HG02870 (cell line): ENCODE results near the gene PTPRN2.
A peak's percentile ranks its signal among the peaks of the same experiment; 100 is the strongest.
"Not testable (repeated sequence)": the region's sequence is repeated elsewhere in the genome, so short reads cannot be mapped to it uniquely, and the experiment has no call there.

Experiments used
- ATAC-seq: cut with Tn5 transposase; IDR thresholded peaks from one replicate; pipeline ENCODE4 v1.9.1; 2021; ENCODE audit warnings: mild to moderate bottlenecking, moderate library complexity; ENCODE audit not compliant: unreplicated experiment

Gene PTPRN2

DNA sequence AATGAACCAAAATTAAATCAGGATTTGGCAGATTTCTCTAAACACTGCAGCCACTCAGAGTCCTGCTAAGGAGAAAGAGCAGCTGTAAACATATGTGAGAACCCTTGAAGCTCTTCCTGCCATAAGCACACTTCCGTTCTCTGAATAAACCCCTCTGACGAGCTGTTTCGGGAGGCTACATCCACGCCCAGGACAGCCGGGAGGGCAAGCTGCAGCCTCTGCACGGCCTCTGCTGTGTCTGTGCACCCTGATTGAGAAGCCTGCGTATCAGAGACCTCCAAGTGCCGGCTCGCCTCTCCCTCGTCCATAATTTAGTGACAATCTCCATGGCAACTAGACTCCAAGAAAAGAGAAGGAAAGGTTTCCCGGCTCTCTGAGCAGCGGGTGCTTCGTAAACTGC lies 114.4 kb downstream of the PTPRN2 start:
- peak; percentile 44 for ATAC-seq

DNA sequence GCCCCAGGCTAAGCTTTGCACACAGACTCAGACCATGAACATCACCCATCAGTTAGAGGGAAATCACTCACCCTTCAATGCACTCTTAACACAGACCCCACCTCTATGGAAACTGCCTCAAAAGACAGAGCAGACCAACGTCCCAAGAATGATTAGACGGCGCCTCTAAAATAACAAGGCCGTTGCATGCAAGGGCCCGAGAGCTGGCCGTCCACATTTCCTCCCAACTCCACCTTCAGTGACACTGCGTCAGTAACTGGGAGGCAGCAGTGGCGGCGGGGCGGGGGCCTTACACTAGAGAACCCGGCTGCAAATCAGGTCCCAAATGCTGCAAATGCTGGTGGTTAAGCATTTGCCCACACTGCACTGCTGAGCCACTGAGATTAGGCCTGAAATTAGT lies 115.0 kb downstream of the PTPRN2 start:
- no peak for ATAC-seq

DNA sequence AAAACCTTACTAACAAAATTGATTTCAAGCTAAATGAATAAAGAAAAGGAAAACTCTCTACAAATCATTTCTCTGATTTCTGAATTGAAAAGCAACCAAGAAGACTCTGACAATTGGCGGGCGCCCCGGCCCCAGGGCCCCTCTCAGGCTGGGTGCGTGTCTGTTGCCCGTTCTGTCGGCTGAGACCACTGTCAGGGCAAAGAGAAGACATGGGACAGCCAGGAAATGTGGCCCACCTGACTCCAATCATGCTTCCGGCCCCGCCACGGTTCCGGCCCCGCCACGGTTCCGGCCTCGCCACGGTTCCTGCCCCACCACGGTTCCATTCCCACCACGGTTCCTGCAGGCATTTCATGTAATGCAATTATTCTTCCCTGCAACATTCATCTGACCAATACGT lies 115.9 kb downstream of the PTPRN2 start:
- ATAC-seq: no peak

GRCh38 chr7:158470336-158470735 lies 117.3 kb downstream of the PTPRN2 start:
- no peak for ATAC-seq

- ATAC-seq: no peak
Observed at GRCh38 chr7:158469396-158470051, 118.1 kb downstream of the PTPRN2 start.

- ATAC-seq: no peak
Observed at GRCh38 chr7:158468700-158469296, 118.8 kb downstream of the PTPRN2 start.

GRCh38 chr7:158468181-158468580 lies 119.4 kb downstream of the PTPRN2 start:
- ATAC-seq: no peak

- ATAC-seq: no peak
Observed at GRCh38 chr7:158467562-158467961, 120.1 kb downstream of the PTPRN2 start.

- ATAC-seq: no peak
Observed at GRCh38 chr7:158463317-158463716, 124.3 kb downstream of the PTPRN2 start.

- no peak for ATAC-seq
Observed at GRCh38 chr7:158461824-158462223, 125.8 kb downstream of the PTPRN2 start.

DNA sequence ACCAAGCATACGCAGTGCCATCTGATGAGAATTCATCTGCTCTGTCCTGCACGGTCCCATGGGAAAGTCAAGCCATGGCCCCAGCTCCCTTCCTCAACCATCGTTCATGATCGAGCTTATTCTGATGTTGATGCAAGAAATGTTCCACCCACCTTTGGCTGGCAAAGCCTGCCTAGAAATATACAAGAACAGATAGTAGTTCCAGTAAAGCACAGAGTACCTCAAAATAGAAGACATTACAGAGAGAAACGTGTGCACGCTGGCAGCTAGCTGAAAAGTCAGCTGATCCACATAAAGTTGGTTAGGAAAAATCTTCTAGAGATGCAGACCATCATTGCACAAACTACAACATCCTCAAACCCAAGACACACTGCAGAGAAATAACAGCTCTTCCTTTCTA lies 127.0 kb downstream of the PTPRN2 start:
- ATAC-seq: no peak

GRCh38 chr7:158458716-158459282 lies 128.8 kb downstream of the PTPRN2 start:
- ATAC-seq: no peak

DNA sequence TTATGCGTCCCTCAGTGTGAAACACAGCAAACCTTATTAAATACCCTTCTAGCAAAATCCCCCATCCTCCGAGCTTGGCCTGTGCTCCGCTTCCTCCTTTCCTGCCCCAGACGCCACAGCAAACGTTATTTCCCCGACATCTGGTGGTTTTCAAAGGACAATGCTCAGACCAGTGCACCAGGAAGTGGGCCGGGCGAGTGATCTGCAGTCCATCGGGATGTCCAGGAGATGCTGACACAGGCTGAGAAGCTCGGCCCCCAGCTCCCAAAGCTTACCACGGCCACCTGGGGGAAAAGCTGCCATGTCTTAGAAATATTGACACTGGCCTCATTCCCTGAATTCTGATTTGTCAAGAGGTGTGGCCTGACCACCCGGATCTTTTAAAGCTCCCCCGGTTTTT lies 129.5 kb downstream of the PTPRN2 start:
- no peak for ATAC-seq

- not testable (repeated sequence) for ATAC-seq
Observed at GRCh38 chr7:158457586-158457985, 130.0 kb downstream of the PTPRN2 start.

- ATAC-seq: no peak
Observed at GRCh38 chr7:158454631-158455030, 133.0 kb downstream of the PTPRN2 start.

- ATAC-seq: no peak
Observed at GRCh38 chr7:158453663-158454062, 134.0 kb downstream of the PTPRN2 start.

DNA sequence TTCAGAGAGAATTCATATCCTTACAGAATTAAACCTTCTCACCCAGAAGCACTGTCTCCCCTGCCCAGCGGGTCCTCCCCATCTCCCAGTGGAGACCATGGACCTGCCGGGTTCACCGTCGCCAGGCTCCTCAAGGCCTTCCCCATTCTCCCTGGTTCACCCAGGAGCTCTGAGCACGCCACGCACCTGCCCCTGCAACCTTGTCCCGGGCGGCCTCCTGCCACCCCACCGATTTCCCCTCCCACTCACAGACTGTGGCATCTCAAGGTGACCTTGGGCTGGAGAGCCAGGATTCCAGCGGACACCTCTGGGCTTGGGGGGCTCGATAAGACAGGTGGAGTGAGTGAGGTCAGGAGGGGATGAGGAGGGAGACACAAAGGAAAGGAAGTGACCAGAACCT lies 135.3 kb downstream of the PTPRN2 start:
- ATAC-seq: no peak

DNA sequence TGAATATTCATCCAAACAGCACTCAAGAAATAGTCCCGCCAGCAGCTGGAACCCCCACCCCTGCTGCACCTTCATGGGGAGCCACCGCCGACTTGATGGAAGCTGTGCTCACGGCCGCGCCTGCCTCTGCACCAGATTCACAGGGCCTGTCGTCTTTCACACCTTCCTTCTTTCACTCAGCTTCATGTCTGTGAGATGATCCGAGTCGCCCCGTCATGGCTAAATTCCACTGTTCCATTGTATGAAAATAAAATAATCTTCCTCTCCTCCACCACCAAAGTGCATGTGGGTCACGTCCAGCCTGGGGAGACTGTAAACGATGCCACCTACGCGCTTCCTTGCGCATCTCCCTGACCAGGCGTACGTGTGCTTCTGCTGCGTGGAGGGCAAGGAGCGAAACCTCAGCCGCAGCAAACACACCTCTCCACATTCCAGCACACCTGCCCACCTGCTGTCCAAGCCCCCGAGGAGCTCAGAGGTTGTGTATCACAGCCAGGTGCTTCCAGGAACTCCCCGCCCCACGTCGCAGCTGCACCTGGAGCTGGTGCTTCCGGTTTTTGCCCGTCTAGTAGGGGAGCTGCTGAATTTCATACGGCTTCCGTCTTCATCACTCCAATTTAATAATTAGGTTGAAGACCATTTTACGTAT lies 137.0 kb downstream of the PTPRN2 start:
- ATAC-seq: no peak

- ATAC-seq: no peak
Observed at GRCh38 chr7:158449942-158450341, 137.7 kb downstream of the PTPRN2 start.

DNA sequence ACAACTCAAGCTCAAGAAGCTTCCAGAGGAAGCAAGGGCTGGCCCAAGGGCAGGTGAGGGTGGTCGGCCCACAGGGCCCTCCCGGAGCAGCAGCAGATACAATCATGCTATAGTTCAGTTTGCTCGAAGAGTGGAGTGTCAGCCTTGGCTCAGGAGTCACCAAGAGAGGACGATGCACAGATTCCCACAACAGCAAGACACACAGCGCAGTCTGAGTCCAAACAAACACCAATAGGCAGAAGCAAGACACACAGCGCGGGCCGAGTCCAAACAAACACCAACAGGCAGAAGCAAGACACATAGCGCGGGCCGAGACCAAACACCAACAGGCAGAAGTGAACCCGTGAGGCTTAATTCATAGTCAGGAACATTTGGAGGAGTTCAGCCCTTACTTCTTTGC lies 138.4 kb downstream of the PTPRN2 start:
- no peak for ATAC-seq

DNA sequence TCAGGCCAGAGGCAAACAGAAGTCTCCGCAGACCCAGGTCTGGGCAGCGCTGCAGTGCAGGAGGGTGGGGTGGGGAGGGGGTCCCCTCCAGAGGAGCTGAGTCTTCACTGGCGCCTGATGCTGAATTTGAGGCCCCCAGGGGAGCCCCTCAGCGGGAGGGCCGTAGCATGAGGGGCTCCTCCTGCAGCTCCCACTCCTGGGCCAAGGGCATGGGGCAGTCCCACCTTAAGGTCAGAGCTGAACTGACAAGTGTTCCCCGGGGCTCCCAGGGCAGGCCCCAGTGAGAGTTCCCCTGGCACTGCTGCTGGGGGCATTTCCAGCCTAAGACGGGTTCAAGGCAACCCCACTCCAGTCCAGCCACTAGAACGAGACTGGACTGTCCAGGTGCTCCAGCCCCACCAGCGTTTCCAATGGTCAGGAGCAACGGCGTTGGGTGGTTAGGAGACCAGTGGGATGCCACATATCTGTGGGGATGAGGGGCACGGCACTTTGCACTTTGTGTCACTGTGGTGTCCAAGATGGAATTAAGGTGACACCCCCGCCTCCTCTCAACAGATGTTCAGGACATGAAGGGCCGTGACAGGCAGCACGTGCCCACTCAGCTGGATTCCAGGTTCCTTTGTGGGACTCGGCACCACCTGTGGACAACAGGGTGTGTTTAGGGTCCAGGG lies 139.1 kb downstream of the PTPRN2 start:
- no peak for ATAC-seq
